ENCODE measurements around the gene CSMD2.

CSMD2 gene

GRCh38 chr1:34155860-34156259 lies 9.2 kb downstream of the CSMD2 start:
- no peak for DNase-seq

- DNase-seq: no peak
Observed at GRCh38 chr1:34153246-34153645, 11.8 kb downstream of the CSMD2 start.

GRCh38 chr1:34149501-34149900 lies 15.5 kb downstream of the CSMD2 start:
- DNase-seq: no peak

GRCh38 chr1:34147301-34147700 lies 17.7 kb downstream of the CSMD2 start:
- DNase-seq: no peak

- DNase-seq: no peak
Observed at GRCh38 chr1:34144766-34145165, 20.3 kb downstream of the CSMD2 start.

- no peak for DNase-seq
Observed at GRCh38 chr1:34143975-34144374, 21.1 kb downstream of the CSMD2 start.

- DNase-seq: no peak
Observed at GRCh38 chr1:34140011-34140676, 24.9 kb downstream of the CSMD2 start.

GRCh38 chr1:34137411-34137810 lies 27.6 kb downstream of the CSMD2 start:
- no peak for DNase-seq

- no peak for DNase-seq
Observed at GRCh38 chr1:34132161-34132420, 32.9 kb downstream of the CSMD2 start.

GRCh38 chr1:34131396-34132160 lies 33.5 kb downstream of the CSMD2 start:
- DNase-seq: no peak

GRCh38 chr1:34130306-34130705 lies 34.7 kb downstream of the CSMD2 start:
- no peak for DNase-seq

GRCh38 chr1:34129630-34130029 lies 35.4 kb downstream of the CSMD2 start:
- DNase-seq: no peak

- no peak for DNase-seq
Observed at GRCh38 chr1:34128186-34128889, 36.7 kb downstream of the CSMD2 start.

GRCh38 chr1:34127006-34128000 lies 37.7 kb downstream of the CSMD2 start:
- no peak for DNase-seq

- no peak for DNase-seq
Observed at GRCh38 chr1:34126486-34126885, 38.5 kb downstream of the CSMD2 start.

GRCh38 chr1:34125721-34126380 lies 39.2 kb downstream of the CSMD2 start:
- no peak for DNase-seq

- DNase-seq: no peak
Observed at GRCh38 chr1:34122080-34122932, 42.7 kb downstream of the CSMD2 start.

- DNase-seq: no peak
Observed at GRCh38 chr1:34115233-34115632, 49.8 kb downstream of the CSMD2 start.

GRCh38 chr1:34113887-34114286 lies 51.1 kb downstream of the CSMD2 start:
- peak; percentile 46 for DNase-seq

GRCh38 chr1:34113362-34113761 lies 51.7 kb downstream of the CSMD2 start:
- DNase-seq: peak; percentile 3

- no peak for DNase-seq
Observed at GRCh38 chr1:34108711-34109110, 56.3 kb downstream of the CSMD2 start.

Data from NCI-H1105 treated with DMSO at 0.1 percent for 48 hours (cell line).